Endodermal cell (in vitro differentiated cells): Measurements from ENCODE around the gene MTHFD1L. TPM values are rescaled to one million over a fixed set of nuclear protein-coding genes. Genes with fewer than 3 reads are reported as not detected.
A peak's percentile ranks its signal among the peaks of the same experiment; 100 is the strongest.

ENCODE experiments used
- DNase-seq: peaks from one replicate; pipeline ENCODE4 v3.0.0-alpha.2; 2017
- H3K27ac ChIP-seq: 2 replicates; pipeline ENCODE4 v1.5.1; 2013; ENCODE audit warnings: mild to moderate bottlenecking, low read depth, low read length, moderate library complexity
- H3K27me3 ChIP-seq: 2 replicates; pipeline ENCODE4 v1.6.1; 2013; ENCODE audit warnings: mild to moderate bottlenecking, low read length, moderate library complexity; ENCODE audit not compliant: insufficient read depth, control insufficient read depth, poor library complexity, severe bottlenecking
- H3K36me3 ChIP-seq: 2 replicates; pipeline ENCODE4 v1.7.0; 2013; ENCODE audit warnings: mild to moderate bottlenecking, low read length, moderate library complexity; ENCODE audit not compliant: control insufficient read depth, insufficient read depth
- H3K4me1 ChIP-seq: one replicate; pipeline ENCODE4 v1.7.0; 2013; ENCODE audit warnings: low read length; ENCODE audit not compliant: control insufficient read depth, insufficient read depth
- H3K4me3 ChIP-seq: 2 replicates; pipeline ENCODE4 v1.5.1; 2013; ENCODE audit warnings: mild to moderate bottlenecking, low read length, moderate library complexity
- H3K9ac ChIP-seq: 2 replicates; pipeline ENCODE4 v1.6.1; 2013; ENCODE audit warnings: mild to moderate bottlenecking, low read length, moderate library complexity; ENCODE audit not compliant: poor library complexity, severe bottlenecking; ENCODE audit errors: extremely low read depth
- H3K9me3 ChIP-seq: 2 replicates; pipeline ENCODE4 v1.6.1; 2013; ENCODE audit warnings: mild to moderate bottlenecking, low read length, moderate library complexity; ENCODE audit not compliant: control insufficient read depth
- H3K27ac Mint-ChIP-seq: 2 replicates; pipeline ENCODE4 v1.8.0; 2020; ENCODE audit warnings: mixed read lengths
- H3K27me3 Mint-ChIP-seq: 2 replicates; pipeline ENCODE4 v1.8.0; 2021; ENCODE audit warnings: mild to moderate bottlenecking, mixed read lengths; ENCODE audit not compliant: insufficient read depth
- H3K36me3 Mint-ChIP-seq: 2 replicates; pipeline ENCODE4 v1.8.0; 2020; ENCODE audit warnings: low read depth, mixed read lengths
- H3K4me1 Mint-ChIP-seq: 2 replicates; pipeline ENCODE4 v1.8.0; 2020; ENCODE audit warnings: mixed read lengths
- H3K4me3 Mint-ChIP-seq: 2 replicates; pipeline ENCODE4 v1.8.0; 2020; ENCODE audit warnings: mild to moderate bottlenecking, moderate library complexity, mixed read lengths
- H3K9me3 Mint-ChIP-seq: 2 replicates; pipeline ENCODE4 v1.8.0; 2020; ENCODE audit warnings: mild to moderate bottlenecking, mixed read lengths
- CTCF ChIP-seq: fragments of 200-600 bp; sonication (generic); conservative IDR thresholded peaks from 2 replicates; pipeline ENCODE4 v1.5.0; 2021; ENCODE audit warnings: antibody characterized with exemption, mild to moderate bottlenecking
- WGBS, 2 experiments: methylation state at CpG; one replicate each; pipeline versions ENCODE4 v1.1.5 to v1.1.7; 2013; ENCODE audit warnings: missing lambda C conversion rate in 2 of 2, mixed read lengths in 1 of 2; ENCODE audit not compliant: insufficient coverage in 1 of 2, insufficient read length in 1 of 2; 5-methylcytosine and 5-hydroxymethylcytosine counted together
- total RNA-seq, 2 donors: library from RNA; stranded (reverse); fragmentation: NEBNext Ultra II Directional in 1 of 2; extraction: Animal tissue kit (Norgen Biotek cat#: 25700) in 1 of 2; gene quantifications; 2 replicates in 1 of 2; 3 replicates in 1 of 2; pipeline ENCODE4 v1.2.1, GENCODE V29; 2021

The MTHFD1L gene
- total RNA-seq, 2 donors from 2014 or later: 70.2 to 72.6 TPM

GRCh38 chr6:150939399-150939798, 73.9 kb downstream of the MTHFD1L start:
- no peaks in the 10 kb centered on the region for H3K27me3 ChIP-seq
- no peak overlapping the region for H3K4me3 Mint-ChIP-seq
- H3K4me3 ChIP-seq: no peak overlapping the region
- peaks cover 70% of the 10 kb centered on the region for H3K36me3 ChIP-seq
- H3K9me3 Mint-ChIP-seq: no peaks in the 10 kb centered on the region
- TF ChIP-seq CTCF: no peak
- H3K4me1 Mint-ChIP-seq: no peaks in the 10 kb centered on the region
- H3K27ac ChIP-seq: no peak overlapping the region
- no peak overlapping the region for H3K27ac Mint-ChIP-seq
- no peak for DNase-seq
- H3K27me3 Mint-ChIP-seq: no peaks in the 10 kb centered on the region
- no peaks in the 10 kb centered on the region for H3K9me3 ChIP-seq
- no peaks in the 10 kb centered on the region for H3K4me1 ChIP-seq
- H3K36me3 Mint-ChIP-seq: peaks cover 62% of the 10 kb centered on the region
- H3K9ac ChIP-seq: no peak overlapping the region
- WGBS, 2 experiments: 92 to 98% methylated on average over 4 to 5 of the region's 5 CpGs

- H3K27me3 ChIP-seq: no peaks in the 10 kb centered on the region
- no peak overlapping the region for H3K27ac ChIP-seq
- no peak overlapping the region for H3K9ac ChIP-seq
- peaks cover 76% of the 10 kb centered on the region for H3K36me3 ChIP-seq
- Mint-ChIP-seq H3K27me3 (no peaks in the 10 kb centered on the region), H3K36me3 (peaks cover 59% of the 10 kb centered on the region), H3K4me1 (no peaks in the 10 kb centered on the region), H3K4me3 (no peak overlapping the region), H3K9me3 (no peaks in the 10 kb centered on the region), H3K27ac (peak overlapping the region; percentile 28)
- DNase-seq: no peak
- 96 to 98% methylated on average over 4 to 7 of the region's 7 CpGs for WGBS, 2 experiments
- no peaks in the 10 kb centered on the region for H3K4me1 ChIP-seq
- no peaks in the 10 kb centered on the region for H3K9me3 ChIP-seq
- no peak overlapping the region for H3K4me3 ChIP-seq
- no peak for TF ChIP-seq CTCF
Observed at GRCh38 chr6:150940941-150941340, 75.4 kb downstream of the MTHFD1L start.

GRCh38 chr6:150949526-150949925, 84.0 kb downstream of the MTHFD1L start:
- Histone ChIP-seq H3K9me3 (no peaks in the 10 kb centered on the region), H3K27me3 (no peaks in the 10 kb centered on the region), H3K4me1 (no peaks in the 10 kb centered on the region), H3K36me3 (peaks cover 74% of the 10 kb centered on the region), H3K27ac (no peak overlapping the region), H3K9ac (no peak overlapping the region), H3K4me3 (no peak overlapping the region)
- H3K4me1 Mint-ChIP-seq: no peaks in the 10 kb centered on the region
- 94 to 95% methylated on average over 11 of the region's 11 CpGs for WGBS, 2 experiments
- no peak overlapping the region for H3K4me3 Mint-ChIP-seq
- no peak for TF ChIP-seq CTCF
- H3K27ac Mint-ChIP-seq: no peak overlapping the region
- DNase-seq: no peak
- H3K36me3 Mint-ChIP-seq: peaks cover 59% of the 10 kb centered on the region
- H3K27me3 Mint-ChIP-seq: no peaks in the 10 kb centered on the region
- H3K9me3 Mint-ChIP-seq: no peaks in the 10 kb centered on the region
